B cell (primary cell): ENCODE results near the gene SMPDL3B. TPM values are rescaled to one million over a fixed set of nuclear protein-coding genes. Genes with fewer than 3 reads are reported as not detected.

Source experiments
- ATAC-seq: fragments of 200-7000 bp; cut with Tn5 transposase; one replicate; pipeline ENCODE4 v1.10.0; 2021; ENCODE audit warnings: low read depth, mild to moderate bottlenecking, moderate number of reproducible peaks, moderate library complexity
- CTCF ChIA-PET: fragments of 350-600 bp; sonication (Branson Sonifier 250); formaldehyde crosslinking; loops from one replicate; lab custom pipeline; 2021; ENCODE audit warnings: antibody characterized with exemption, inconsistent platforms; lab: Charles Lee
- POLR2A ChIA-PET: fragments of 350-600 bp; sonication (Branson Sonifier 250); formaldehyde crosslinking; loops from one replicate; lab custom pipeline; 2021; ENCODE audit warnings: antibody characterized with exemption; lab: Charles Lee
- DNase-seq: peaks from one replicate; pipeline ENCODE4 v3.0.0; 2013
- H2AFZ ChIP-seq: 2 replicates; pipeline ENCODE4 v1.6.1; 2012; ENCODE audit warnings: mild to moderate bottlenecking, low read depth, low read length; ENCODE audit not compliant: insufficient read depth, poor library complexity, severe bottlenecking
- H3K27ac ChIP-seq, 2 donors: 1 replicate in 1 of 2; 2 replicates in 1 of 2; pipeline ENCODE4 v1.5.1; 2012 to 2013; ENCODE audit warnings: low read length in 2 of 2, mild to moderate bottlenecking in 2 of 2, moderate library complexity in 1 of 2
- H3K27me3 ChIP-seq, 4 experiments: fragments of 200-600 bp in 1 of 4; sonication (generic) in 1 of 4; replicated peaks in 1 of 4; 1 replicate in 2 of 4; 2 replicates in 2 of 4; pipeline versions ENCODE4 v1.6.1 to v1.7.0; 2013 to 2016; ENCODE audit warnings: low read length in 3 of 4, mild to moderate bottlenecking in 2 of 4, mixed read lengths in 1 of 4, moderate library complexity in 1 of 4; ENCODE audit not compliant: insufficient read depth in 4 of 4, control insufficient read depth in 3 of 4; ENCODE audit errors: control extremely low read depth in 1 of 4
- H3K36me3 ChIP-seq, 2 experiments: replicated peaks in 1 of 2; 1 replicate in 1 of 2; 2 replicates in 1 of 2; pipeline versions ENCODE4 v1.6.1 to v1.7.1; 2013; ENCODE audit warnings: low read length in 1 of 2; ENCODE audit not compliant: insufficient read depth in 2 of 2, control insufficient read depth in 1 of 2; ENCODE audit errors: control extremely low read depth in 1 of 2, extremely low read depth in 1 of 2
- H3K4me1 ChIP-seq, 2 donors: fragments of 200-600 bp in 1 of 2; sonication (generic) in 1 of 2; 1 replicate in 1 of 2; 2 replicates in 1 of 2; pipeline versions ENCODE4 v1.5.1 to v1.6.1; 2013 to 2017; ENCODE audit warnings: low read length in 2 of 2; ENCODE audit not compliant: control insufficient read depth in 2 of 2, insufficient read depth in 2 of 2
- H3K4me2 ChIP-seq: replicated peaks from 2 replicates; pipeline ENCODE3; 2012; ENCODE audit warnings: mild to moderate bottlenecking, low read depth, low read length; ENCODE audit not compliant: poor library complexity, severe bottlenecking
- H3K4me3 ChIP-seq, 5 experiments: fragments of 200-600 bp in 1 of 5; sonication (generic) in 1 of 5; 1 replicate in 3 of 5; 2 replicates in 2 of 5; pipeline versions ENCODE4 v1.5.1 to v1.7.0; 2011 to 2016; ENCODE audit warnings: low read length in 4 of 5, mild to moderate bottlenecking in 4 of 5, low read depth in 2 of 5, control low read depth in 1 of 5, moderate library complexity in 1 of 5; ENCODE audit not compliant: insufficient read depth in 1 of 5; ENCODE audit errors: control extremely low read depth in 1 of 5, extremely low read depth in 1 of 5
- H3K79me2 ChIP-seq: fragments of 200-600 bp; sonication (generic); one replicate; pipeline ENCODE4 v1.6.0; 2016; ENCODE audit warnings: low read length; ENCODE audit not compliant: control insufficient read depth, insufficient read depth
- H3K9ac ChIP-seq: fragments of 200-600 bp; sonication (generic); 2 replicates; pipeline ENCODE4 v1.6.1; 2017; ENCODE audit warnings: mild to moderate bottlenecking, low read length, moderate library complexity
- H3K9me3 ChIP-seq, 3 donors: one replicate each; pipeline versions ENCODE4 v1.6.1 to v1.7.1; 2013; ENCODE audit warnings: low read length in 2 of 3; ENCODE audit not compliant: control insufficient read depth in 2 of 3, insufficient read depth in 1 of 3; ENCODE audit errors: control extremely low read depth in 1 of 3
- H4K20me1 ChIP-seq: 2 replicates; pipeline ENCODE4 v1.6.0; 2012; ENCODE audit warnings: mild to moderate bottlenecking, low read length; ENCODE audit not compliant: insufficient read depth, control insufficient read depth, poor library complexity, severe bottlenecking
- H3K27ac Mint-ChIP-seq: one replicate; pipeline ENCODE4 v1.8.0; 2021; ENCODE audit warnings: mixed read lengths
- H3K27me3 Mint-ChIP-seq: one replicate; pipeline ENCODE4 v1.8.0; 2021; ENCODE audit warnings: mixed read lengths
- H3K4me1 Mint-ChIP-seq: one replicate; pipeline ENCODE4 v1.8.0; 2021; ENCODE audit warnings: mixed read lengths
- H3K4me3 Mint-ChIP-seq: one replicate; pipeline ENCODE4 v1.8.0; 2021; ENCODE audit warnings: mixed read lengths
- H3K9me3 Mint-ChIP-seq: one replicate; pipeline ENCODE4 v1.8.0; 2022; ENCODE audit warnings: mixed read lengths; ENCODE audit not compliant: insufficient read depth
- EZH2 ChIP-seq: IDR thresholded peaks from 2 replicates; pipeline ENCODE4 v1.6.1; 2012; ENCODE audit warnings: borderline replicate concordance, low read depth, mild to moderate bottlenecking, moderate library complexity, low read length; ENCODE audit not compliant: insufficient read depth, poor library complexity, severe bottlenecking
- WGBS: methylation state at CpG from one replicate; pipeline ENCODE4 v1.1.5; 2013; ENCODE audit warnings: missing lambda C conversion rate; ENCODE audit not compliant: insufficient coverage; 5-methylcytosine and 5-hydroxymethylcytosine counted together
- intact Hi-C: fragments of 100-400 bp; cut with micrococcal nuclease; formaldehyde crosslinking; loops from one replicate; pipeline ENCODE4 v1.10.0; 2022
- polyA plus RNA-seq: library from polyadenylated mRNA; depleted of rRNA; stranded (reverse); fragments of >200 nt; gene quantifications from 2 replicates; pipeline ENCODE4 v1.2.3, GENCODE V29; 2012
- total RNA-seq, 2 donors: library from RNA; stranded (reverse); fragments of 120-200 nt in 1 of 2; gene quantifications; 1 replicate in 1 of 2; 2 replicates in 1 of 2; pipeline versions ENCODE4 v1.2.3 to v1.2.4, GENCODE V29; 2013 to 2022
- TF ChIP-seq, protein P1 (sequence below): fragments of 200-600 bp; IDR thresholded peaks from one replicate; pipeline ENCODE4 v1.8.0; 2022; ENCODE audit warnings: antibody characterized with exemption, mild to moderate bottlenecking

Gene SMPDL3B
- total and polyA plus RNA-seq, 2 donors (not counting 1 experiment from before 2014, with no cell fraction given) = 0.22 TPM; not detected in 1

DNA sequence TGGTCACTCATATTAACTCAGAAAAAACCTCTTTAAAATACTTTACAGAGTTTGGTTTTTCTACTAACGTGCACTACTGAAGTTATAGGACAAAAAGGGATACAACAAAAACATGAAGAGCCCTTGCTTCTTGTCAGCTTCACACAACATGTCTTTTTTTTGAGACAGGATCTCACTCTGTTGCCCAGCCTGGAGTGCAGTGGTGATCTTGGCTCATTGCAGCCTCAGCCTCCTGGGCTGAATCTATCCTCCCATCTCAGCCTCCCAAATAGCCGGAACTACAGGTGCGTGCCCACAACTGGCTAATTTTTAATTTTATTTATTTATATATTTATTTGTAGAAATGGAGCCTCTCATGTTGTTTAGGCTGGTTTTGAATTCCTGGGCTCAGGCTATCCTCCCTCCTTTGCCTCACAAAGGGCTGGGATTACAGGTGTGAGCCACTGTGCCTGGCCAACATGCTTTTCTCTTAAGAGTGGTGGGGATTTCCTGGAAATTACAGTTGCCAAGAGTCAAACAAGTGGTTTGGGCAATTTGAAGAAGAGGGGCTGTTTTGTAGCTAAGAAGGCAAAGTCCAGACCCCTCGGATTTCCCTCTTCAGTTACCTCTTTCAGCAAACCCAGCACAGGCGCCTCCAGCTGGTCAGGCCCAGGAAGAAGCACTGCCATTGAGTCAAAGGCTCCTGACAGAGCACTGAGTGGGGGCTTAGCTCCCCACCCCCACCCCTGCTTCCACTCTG lies 6.4 kb upstream of the SMPDL3B start:
- CTCF ChIA-PET = interaction anchor here (1.3 kb wide), 1 partner anchor 24 kb away, joined by 4 read pairs; no protein-coding TSS in a partner anchor

DNA sequence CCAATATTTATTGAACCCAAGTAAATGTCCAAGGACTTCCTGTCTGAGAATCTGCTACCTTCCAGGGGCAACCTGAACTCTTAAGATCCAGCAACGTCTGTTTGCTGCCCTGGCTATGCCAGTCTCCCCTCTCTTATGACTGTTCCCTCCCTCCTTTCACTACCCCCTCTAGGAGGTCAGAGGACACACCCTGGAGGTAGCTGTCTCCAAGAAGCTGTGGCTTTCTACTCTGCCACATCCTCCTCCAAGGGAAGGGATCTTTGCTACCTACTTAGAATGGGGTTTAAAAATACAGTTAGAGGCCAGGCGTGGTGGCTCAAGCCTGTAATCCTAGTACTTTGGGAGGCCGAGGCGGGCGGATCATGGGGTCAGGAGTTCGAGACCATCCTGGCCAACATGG lies 3.6 kb upstream of the SMPDL3B start:
- peaks cover 18% of the 10 kb centered on the region for H3K27me3 Mint-ChIP-seq
- CTCF ChIA-PET = no interaction called here
- ATAC-seq (no peak), DNase-seq (no peak)
- Histone ChIP-seq H3K9ac (no peak overlapping the region), H3K27me3 (peaks cover 0 to 16% (median 9%) of the 10 kb centered on the region in 4 experiments), H3K79me2 (no peaks in the 10 kb centered on the region), H2AFZ (no peak overlapping the region), H3K27ac (no peak overlapping the region), H3K4me1 (peaks cover 12 to 16% of the 10 kb centered on the region in 2 donors), H3K4me2 (no peak overlapping the region), H4K20me1 (no peaks in the 10 kb centered on the region), H3K36me3 (no peaks in the 10 kb centered on the region), H3K4me3 (no peak overlapping the region), H3K9me3 (peaks cover 0 to 4% (median 0%) of the 10 kb centered on the region in 3 donors)
- TF ChIP-seq, protein P1, sequence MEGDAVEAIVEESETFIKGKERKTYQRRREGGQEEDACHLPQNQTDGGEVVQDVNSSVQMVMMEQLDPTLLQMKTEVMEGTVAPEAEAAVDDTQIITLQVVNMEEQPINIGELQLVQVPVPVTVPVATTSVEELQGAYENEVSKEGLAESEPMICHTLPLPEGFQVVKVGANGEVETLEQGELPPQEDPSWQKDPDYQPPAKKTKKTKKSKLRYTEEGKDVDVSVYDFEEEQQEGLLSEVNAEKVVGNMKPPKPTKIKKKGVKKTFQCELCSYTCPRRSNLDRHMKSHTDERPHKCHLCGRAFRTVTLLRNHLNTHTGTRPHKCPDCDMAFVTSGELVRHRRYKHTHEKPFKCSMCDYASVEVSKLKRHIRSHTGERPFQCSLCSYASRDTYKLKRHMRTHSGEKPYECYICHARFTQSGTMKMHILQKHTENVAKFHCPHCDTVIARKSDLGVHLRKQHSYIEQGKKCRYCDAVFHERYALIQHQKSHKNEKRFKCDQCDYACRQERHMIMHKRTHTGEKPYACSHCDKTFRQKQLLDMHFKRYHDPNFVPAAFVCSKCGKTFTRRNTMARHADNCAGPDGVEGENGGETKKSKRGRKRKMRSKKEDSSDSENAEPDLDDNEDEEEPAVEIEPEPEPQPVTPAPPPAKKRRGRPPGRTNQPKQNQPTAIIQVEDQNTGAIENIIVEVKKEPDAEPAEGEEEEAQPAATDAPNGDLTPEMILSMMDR = no peak
- TF ChIP-seq EZH2 = no peak
- 100% methylated on average over 1 of the region's 6 CpGs for WGBS
- no peak overlapping the region for H3K27ac Mint-ChIP-seq
- peaks cover 21% of the 10 kb centered on the region for H3K4me1 Mint-ChIP-seq
- intact Hi-C loops = no loop called here
- H3K4me3 Mint-ChIP-seq = no peak overlapping the region
- no peaks in the 10 kb centered on the region for H3K9me3 Mint-ChIP-seq
- POLR2A ChIA-PET = no interaction called here

More for the DNA sequence above, 6.4 kb upstream of the SMPDL3B start:
- H3K36me3 ChIP-seq = no peaks in the 10 kb centered on the region
- no peak overlapping the region for H3K4me3 ChIP-seq
- H3K9me3 ChIP-seq = peaks cover 0 to 4% (median 0%) of the 10 kb centered on the region in 3 donors
- no peak for TF ChIP-seq EZH2
- TF ChIP-seq, protein P1 = no peak
- H3K27ac Mint-ChIP-seq = no peak overlapping the region
- H3K9me3 Mint-ChIP-seq = no peaks in the 10 kb centered on the region
- intact Hi-C loops = no loop called here
- H3K27me3 ChIP-seq = no peaks in the 10 kb centered on the region
- no peak overlapping the region for H3K27ac ChIP-seq
- no peak overlapping the region for H2AFZ ChIP-seq
- H3K27me3 Mint-ChIP-seq = peaks cover 4% of the 10 kb centered on the region
- H3K4me2 ChIP-seq = no peak overlapping the region
- H3K4me1 ChIP-seq = peaks cover 0 to 5% of the 10 kb centered on the region in 2 donors
- H3K4me1 Mint-ChIP-seq = peaks cover 10% of the 10 kb centered on the region
- no peaks in the 10 kb centered on the region for H3K79me2 ChIP-seq
- no peaks in the 10 kb centered on the region for H4K20me1 ChIP-seq
- POLR2A ChIA-PET = no interaction called here
- H3K4me3 Mint-ChIP-seq = no peak overlapping the region
- ATAC-seq (no peak), DNase-seq (no peak)
- no peak overlapping the region for H3K9ac ChIP-seq
- WGBS = 86% methylated on average over 2 of the region's 5 CpGs
